Hindlimb muscle (tissue), 1 donor: ENCODE measurements around the gene MPPED1. TPM values are rescaled to one million over a fixed set of nuclear protein-coding genes. Genes with fewer than 3 reads are reported as not detected.

Experiments used
- DNase-seq: peaks from one replicate; pipeline ENCODE4 v3.0.0-alpha.2; 2013
- polyA plus RNA-seq: library from polyadenylated mRNA; unstranded; fragments of 120-200 nt; gene quantifications from one replicate; pipeline ENCODE4 v1.2.1, GENCODE V29; 2013; ENCODE audit not compliant: insufficient read length

Gene MPPED1
- polyA plus RNA-seq, 1 donor, result 0.32 TPM

- no peak for DNase-seq
These were observed 132.5 kb downstream of the MPPED1 start for GRCh38 chr22:43544289-43544673.

GRCh38 chr22:43546186-43546585 lies 134.4 kb downstream of the MPPED1 start:
- DNase-seq, result no peak

- DNase-seq, result no peak
These were observed 138.3 kb downstream of the MPPED1 start for GRCh38 chr22:43550024-43550620.

DNA sequence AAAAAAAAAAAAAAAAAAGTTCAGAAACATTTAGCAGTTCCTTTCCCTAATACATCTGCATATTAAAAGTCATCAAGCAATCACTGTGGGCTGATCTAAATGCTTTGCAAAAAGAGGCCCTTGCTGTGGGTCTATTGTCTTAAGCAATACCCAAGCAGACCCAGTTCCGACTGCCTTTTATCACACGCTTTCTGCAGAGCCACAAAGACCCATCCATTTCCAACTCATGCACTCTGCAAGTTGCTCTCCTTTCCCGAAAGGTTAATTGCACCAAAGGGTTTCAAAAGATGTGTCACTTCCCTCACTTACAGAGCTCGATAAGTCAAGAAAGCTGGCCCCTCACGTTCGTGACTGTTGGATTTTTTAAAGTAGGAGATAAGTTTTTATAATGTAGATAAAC lies 138.9 kb downstream of the MPPED1 start:
- no peak for DNase-seq

- DNase-seq, result no peak
These were observed 141.8 kb downstream of the MPPED1 start for GRCh38 chr22:43553451-43554258.

- DNase-seq, result no peak
These were observed 142.4 kb downstream of the MPPED1 start for GRCh38 chr22:43554259-43554636.

- DNase-seq, result no peak
These were observed 143.0 kb downstream of the MPPED1 start for GRCh38 chr22:43554694-43555365.

DNA sequence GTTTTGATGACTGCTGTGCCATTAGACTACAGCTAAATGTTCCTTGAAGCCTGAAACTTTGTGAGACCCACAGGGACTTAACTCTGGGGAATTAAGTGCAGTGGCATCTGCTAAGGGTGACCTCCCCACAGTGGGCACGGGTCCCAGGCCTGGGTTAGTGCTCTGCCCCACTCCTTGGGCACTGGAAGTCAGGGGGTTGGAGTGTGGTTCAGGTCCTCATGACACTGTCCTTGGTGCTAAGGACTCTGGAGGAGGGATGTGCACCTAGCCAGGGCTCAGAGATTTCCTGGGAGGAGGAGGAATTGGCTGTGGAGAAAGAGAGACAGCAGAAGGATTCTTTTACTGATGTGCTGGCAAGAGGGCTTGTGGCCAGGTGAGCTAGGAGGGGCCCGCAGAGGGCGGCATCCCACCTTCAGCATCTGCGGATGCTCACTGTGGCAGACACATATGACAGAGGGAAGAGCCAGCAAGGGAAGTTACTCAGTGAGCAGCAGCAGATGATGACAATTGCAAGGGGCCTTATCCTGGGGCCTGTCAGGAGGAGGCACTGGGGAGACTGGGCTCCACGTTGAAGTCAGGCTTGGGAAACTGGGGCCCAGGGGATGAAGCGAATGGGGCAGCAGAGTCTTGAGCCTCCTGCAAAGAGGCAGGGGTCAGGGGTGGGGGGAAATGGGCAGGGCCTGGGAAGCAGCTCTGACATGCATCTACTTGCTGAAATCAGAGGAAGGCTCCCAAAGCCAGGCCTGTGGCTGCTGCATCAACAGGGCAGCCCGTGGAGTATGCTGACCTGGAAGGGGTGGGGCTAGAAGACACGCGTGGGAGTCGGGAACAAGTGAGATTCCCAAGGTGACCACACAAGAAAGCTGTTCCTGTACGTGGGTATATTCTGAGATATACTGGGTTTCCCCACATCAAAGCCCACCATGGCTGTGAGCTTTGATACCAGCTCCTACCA lies 144.0 kb downstream of the MPPED1 start:
- DNase-seq, result no peak

Other genes with a start within 250 kb of the MPPED1 start
- gene TTLL12, start 224.9 kb upstream of the MPPED1 start, polyA plus RNA-seq, result 19.2 TPM
- 0.10 TPM for gene SCUBE1, start 68.6 kb upstream of the MPPED1 start, polyA plus RNA-seq